H1 (cell line): ENCODE data around the gene TBC1D17. TPM values are rescaled to one million over a fixed set of nuclear protein-coding genes. Genes with fewer than 3 reads are reported as not detected.

Experiments used
- ASH2L ChIP-seq: fragments of 200-600, 300-600 bp; sonication (generic); IDR thresholded peaks from one replicate; pipeline ENCODE4 v1.7.1; 2017; ENCODE audit warnings: low read length
- HDAC2 ChIP-seq, 2 experiments: fragments of 300-600 bp in 1 of 2; sonication (generic) in 1 of 2; IDR thresholded peaks; 2 replicates each; pipeline ENCODE4 v1.6.1; 2011 to 2012; ENCODE audit warnings: low read depth in 2 of 2, low read length in 2 of 2, mild to moderate bottlenecking in 2 of 2, moderate library complexity in 2 of 2, borderline replicate concordance in 1 of 2, inconsistent platforms in 1 of 2
- JUN ChIP-seq: IDR thresholded peaks from 2 replicates; pipeline ENCODE4 v1.6.1; 2011; ENCODE audit warnings: low read depth, mild to moderate bottlenecking, improper control_type of control experiment, low read length
- SP2 ChIP-seq: IDR thresholded peaks from 2 replicates; pipeline ENCODE4 v1.6.1; 2012; ENCODE audit warnings: mild to moderate bottlenecking, low read length, inconsistent platforms
- SP4 ChIP-seq: IDR thresholded peaks from 2 replicates; pipeline ENCODE4 v1.6.1; 2012; ENCODE audit warnings: low read length, inconsistent platforms
- polyA plus RNA-seq, 7 experiments: library from polyadenylated mRNA; depleted of rRNA in 3 of 7; stranded (reverse) in 5 of 7; unstranded in 2 of 7; fragments of >200 nt in 5 of 7; fragments of 200-250 nt in 2 of 7; gene quantifications; 1 replicate in 5 of 7; 2 replicates in 1 of 7; 4 replicates in 1 of 7; pipeline versions ENCODE4 v1.2.1 to v1.2.3, GENCODE V29; 2011 to 2013; ENCODE audit warnings: missing spikeins in 2 of 7, mixed read lengths in 2 of 7
- total RNA-seq: library from RNA; stranded (reverse); fragmentation: NEBNext Ultra II Directional; extraction: Animal tissue kit (Norgen Biotek cat#: 25700); gene quantifications from 2 replicates; pipeline ENCODE4 v1.2.1, GENCODE V29; 2021

The TBC1D17 gene
- total and polyA plus RNA-seq, 2 of the 8 experiments (the other 6 are each of a cell fraction or from before 2014, with no cell fraction given): 30.3 to 44.9 TPM

- TF ChIP-seq ASH2L: no peak
- TF ChIP-seq HDAC2 (IDR thresholded peaks at IDR 0.05; ENCODE audit: borderline replicate concordance in 1 of 2, low read depth in 2 of 2, low read length in 2 of 2): no peak
- TF ChIP-seq JUN: no peak
- no peak for TF ChIP-seq SP4
- no peak for TF ChIP-seq SP2
Measured at GRCh38 chr19:49925486-49925885, 48.0 kb downstream of the TBC1D17 start (continued).
